ENCODE results near the gene CIB4.

Gene CIB4

GRCh38 chr2:26534865-26535662 is 106.1 kb downstream of the CIB4 start:
- in situ Hi-C loops (cut with HindIII; ENCODE audit: low sequenced_read_pairs) = no loop called here

GRCh38 chr2:26534098-26534864 is 106.9 kb downstream of the CIB4 start:
- in situ Hi-C loops (cut with HindIII; ENCODE audit: low sequenced_read_pairs) = no loop called here

- in situ Hi-C loops (cut with HindIII; ENCODE audit: low sequenced_read_pairs) = no loop called here
Measured at GRCh38 chr2:26533661-26534060, 107.5 kb downstream of the CIB4 start.

- in situ Hi-C loops (cut with HindIII; ENCODE audit: low sequenced_read_pairs) = no loop called here
Measured at GRCh38 chr2:26532301-26533250, 108.6 kb downstream of the CIB4 start.

All from DLD1 (cell line).